NCI-H526 (cell line): ENCODE results near the gene PRKAG2.

Experiments
- DNase-seq, 2 experiments: peaks; one replicate each; lab custom pipeline; 2025; lab: John Stamatoyannopoulos, UW

Gene PRKAG2

DNA sequence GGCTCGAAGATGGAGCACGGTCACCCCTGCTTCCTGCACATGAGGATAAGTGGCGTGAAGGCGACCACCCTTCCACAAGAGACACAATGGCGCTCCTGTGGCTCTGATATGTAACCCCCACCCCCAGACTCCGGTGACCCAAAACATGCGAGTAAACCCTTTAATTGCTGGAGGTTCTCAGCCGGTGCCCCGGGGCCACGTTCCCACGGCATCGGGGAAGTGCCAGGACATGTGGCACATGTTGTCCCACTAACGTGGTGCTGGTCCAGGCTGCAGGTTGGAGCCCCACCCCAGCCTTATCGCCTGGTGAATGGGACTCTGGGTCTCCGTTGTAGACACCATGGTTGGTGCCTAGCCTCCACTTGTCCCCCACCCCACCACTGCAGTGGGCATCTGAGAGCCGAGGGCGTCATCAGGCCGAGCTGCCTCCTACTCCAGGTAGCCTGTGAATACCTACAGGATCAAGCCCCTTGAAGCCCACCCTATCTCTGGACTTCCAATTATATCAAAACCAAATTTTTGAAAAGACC is 132.8 kb downstream of the PRKAG2 start:
- no peak for DNase-seq

DNA sequence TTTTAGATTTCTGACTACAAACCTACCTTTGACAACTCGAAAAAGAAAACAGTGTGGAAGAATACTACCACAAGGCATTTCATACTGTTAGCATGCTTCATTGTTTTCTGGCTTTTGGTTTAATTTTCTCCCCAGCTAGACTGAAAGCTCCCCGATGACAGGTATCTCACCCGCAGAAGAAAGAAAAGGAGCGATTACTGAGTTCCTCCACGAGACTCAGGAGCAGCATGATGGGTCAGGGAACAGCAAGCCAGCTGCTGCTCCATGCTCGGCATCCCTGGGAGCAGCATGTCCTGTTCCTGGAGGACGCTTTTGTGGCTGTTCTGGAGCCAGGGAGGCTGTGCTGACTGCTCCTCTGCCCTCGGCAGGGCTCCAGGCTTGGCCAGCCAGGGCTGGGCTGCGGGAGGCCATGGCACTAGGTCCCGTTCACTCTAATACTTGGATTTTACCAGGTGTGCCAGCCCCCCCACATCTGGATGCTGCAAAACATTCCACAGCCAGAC is 133.4 kb downstream of the PRKAG2 start:
- no peak for DNase-seq

- no peak for DNase-seq
These were observed 134.0 kb downstream of the PRKAG2 start for GRCh38 chr7:151742713-151743480.

GRCh38 chr7:151741585-151741984 is 135.3 kb downstream of the PRKAG2 start:
- DNase-seq = no peak

DNA sequence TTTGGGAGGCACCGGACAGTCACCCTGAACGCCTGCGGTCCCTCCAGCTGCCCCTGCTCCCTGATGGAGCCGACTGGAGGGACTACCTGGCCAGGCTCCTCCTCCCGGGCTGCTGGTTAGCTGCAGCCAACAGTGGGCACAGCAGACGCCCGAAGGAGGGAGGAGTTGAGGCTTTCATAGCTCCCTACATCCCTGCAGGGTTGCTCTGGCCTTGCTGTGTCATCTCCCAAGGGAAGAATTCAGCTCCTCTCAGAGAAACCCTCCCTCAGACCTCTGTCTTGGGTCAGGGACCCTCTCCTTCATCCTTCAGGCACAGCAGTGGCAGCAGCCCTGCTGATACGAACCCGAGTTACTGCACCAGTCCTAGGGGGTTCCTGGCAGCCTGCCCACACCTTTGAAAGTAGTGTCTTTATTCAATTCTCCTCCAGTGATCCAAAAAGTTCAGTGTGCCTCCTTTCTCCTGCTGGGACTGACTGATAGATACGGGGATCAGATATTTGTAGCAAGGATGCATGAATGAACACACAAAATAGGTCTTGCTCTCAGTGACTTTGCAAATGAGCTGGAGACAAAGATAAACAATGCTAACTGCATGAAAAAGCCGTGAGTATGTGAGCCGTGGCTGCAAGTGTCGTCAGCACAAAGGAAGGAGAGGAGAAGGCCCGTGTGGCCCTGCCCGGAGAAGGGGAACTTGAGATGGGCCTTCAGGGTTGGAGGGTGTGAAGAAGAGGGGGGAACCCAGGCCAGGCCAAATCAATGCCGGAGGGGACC is 136.6 kb downstream of the PRKAG2 start:
- DNase-seq = peak; percentile 69 to 81

DNA sequence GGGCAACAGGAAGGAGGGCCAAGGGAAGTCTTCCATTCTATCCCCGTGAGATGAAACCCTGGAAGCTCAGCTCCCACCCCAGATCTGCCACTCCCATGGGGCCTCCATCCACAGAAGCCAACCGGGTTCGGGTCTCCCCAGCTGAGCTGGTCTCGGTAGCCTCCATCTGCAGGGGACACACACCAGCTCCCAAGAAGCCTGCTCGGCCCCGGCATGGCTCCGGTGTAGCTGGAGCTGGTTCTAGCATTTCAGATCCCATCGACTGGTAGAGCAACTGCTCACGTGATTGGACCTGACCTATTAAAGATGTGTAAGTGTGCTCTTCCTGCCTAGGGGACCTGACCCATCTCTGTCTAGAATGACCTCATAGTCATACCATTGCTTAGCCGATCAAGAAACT is 138.0 kb downstream of the PRKAG2 start:
- no peak for DNase-seq

- DNase-seq = peak; percentile 70 to 89
These were observed 140.5 kb downstream of the PRKAG2 start for GRCh38 chr7:151736403-151736909.

GRCh38 chr7:151735851-151736402 is 141.0 kb downstream of the PRKAG2 start:
- peak in 1 of 2 experiments; percentile 76 for DNase-seq

- peak; percentile 74 to 85 for DNase-seq
These were observed 141.6 kb downstream of the PRKAG2 start for GRCh38 chr7:151735186-151735850.

DNA sequence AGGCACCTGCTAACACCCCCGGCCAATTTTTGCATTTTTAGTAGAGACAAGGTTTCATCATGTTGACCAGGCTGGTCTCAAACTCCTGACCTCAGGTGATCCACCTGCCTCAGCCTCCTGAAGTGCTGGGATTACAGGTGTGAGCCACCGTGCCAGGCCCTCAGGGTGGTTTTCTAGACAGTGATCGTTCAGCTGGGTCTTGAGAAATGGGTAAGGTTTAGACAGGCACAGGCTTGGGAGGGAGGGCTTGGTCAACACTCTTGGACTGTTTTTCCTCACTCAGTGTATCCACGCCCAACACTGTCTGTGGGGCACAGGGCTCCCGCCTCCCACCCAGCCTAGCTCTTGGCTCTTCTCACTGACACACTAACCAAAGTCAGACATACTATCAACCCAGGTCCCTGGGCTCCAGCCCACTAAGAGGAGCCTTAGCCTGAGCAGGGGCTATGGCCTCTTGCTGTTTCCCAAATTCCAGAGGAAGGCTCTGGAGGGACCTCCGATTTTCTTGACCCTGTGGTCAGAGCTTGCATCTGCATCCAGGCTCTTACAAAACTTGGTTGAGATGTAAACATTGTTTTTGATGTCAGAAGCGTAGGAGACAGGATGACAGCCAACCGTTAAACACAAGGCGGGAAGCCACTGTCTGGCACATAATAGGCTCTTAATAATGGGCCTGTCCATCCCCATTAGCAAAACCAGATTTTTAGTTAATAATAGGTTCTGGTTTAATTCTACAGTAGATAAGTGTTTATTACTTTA is 143.9 kb downstream of the PRKAG2 start:
- DNase-seq = no peak

GRCh38 chr7:151732292-151732691 is 144.6 kb downstream of the PRKAG2 start:
- no peak for DNase-seq

- DNase-seq = no peak
These were observed 145.9 kb downstream of the PRKAG2 start for GRCh38 chr7:151731022-151731441.

DNA sequence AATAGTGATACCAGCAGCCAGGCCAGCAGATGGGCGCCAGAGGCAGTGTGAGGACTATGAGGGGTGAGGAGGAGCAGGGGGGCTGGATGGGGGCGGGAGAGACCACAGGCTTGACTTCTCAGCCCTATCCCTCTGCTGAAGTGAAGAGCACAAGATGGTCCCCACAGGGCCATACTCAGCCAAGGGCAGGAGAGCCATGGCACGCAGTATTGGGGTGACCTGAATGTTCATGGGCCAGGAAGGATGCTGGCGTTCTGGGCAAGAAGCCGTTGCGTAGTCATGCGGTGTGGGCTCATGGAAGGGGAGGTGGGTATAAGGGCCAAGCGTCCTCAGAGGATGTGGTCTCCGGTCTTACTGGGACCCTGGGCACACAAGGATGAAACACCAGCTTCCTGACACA is 146.3 kb downstream of the PRKAG2 start:
- no peak for DNase-seq

- DNase-seq = no peak
These were observed 147.4 kb downstream of the PRKAG2 start for GRCh38 chr7:151729521-151729921.

- DNase-seq = no peak
These were observed 148.2 kb downstream of the PRKAG2 start for GRCh38 chr7:151728746-151729145.

GRCh38 chr7:151728286-151728660 is 148.6 kb downstream of the PRKAG2 start:
- no peak for DNase-seq

DNA sequence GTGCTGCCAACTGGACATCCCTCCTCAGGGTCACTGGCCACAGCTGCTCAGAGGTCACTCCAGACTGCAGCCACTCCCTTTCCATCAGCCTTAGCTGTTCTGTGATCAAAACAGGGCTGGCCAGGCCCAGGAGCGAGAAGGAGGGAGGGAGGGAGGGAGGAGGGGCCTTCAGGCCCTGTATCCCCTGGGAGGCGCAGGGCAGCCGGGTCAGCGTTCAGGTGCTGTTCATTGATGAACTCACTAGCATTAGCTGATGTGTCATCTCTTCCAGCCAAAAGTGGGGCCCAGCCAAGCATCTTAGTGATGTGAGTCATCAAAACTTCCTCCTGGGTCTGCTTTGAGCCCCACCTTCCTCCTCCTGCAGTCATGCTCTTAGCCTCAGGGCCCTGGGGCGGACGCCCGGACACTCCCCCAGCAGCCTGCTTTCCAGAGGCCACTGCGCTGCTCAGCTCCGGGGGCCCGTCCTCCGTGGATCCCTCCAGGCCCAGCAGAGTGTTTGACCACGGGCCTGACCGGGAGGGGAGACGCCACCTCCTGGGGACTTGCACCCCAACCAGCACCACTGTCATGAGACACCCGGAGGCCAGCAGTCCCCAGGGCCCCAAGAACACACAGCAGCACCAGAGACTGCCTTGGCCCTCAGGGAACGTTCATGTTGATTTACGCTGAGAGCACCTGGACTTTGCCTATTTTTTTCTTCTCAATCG is 149.2 kb downstream of the PRKAG2 start:
- no peak for DNase-seq

GRCh38 chr7:151726652-151727578 is 150.0 kb downstream of the PRKAG2 start:
- no peak for DNase-seq
